Upper lobe of left lung (tissue), 4 donors: ENCODE results near the gene BLCAP.

Experiments
- EP300 ChIP-seq, 4 donors: sonication (generic); formaldehyde crosslinking; IDR thresholded peaks; one replicate each; pipeline ENCODE4 v1.5.1; 2017; ENCODE audit warnings: antibody characterized with exemption in 4 of 4, control low read depth in 2 of 4
- POLR2A ChIP-seq, 4 donors: fragments of 450-650 bp; IDR thresholded peaks; one replicate each; pipeline ENCODE4 v1.5.1; 2016 to 2017; ENCODE audit warnings: antibody characterized with exemption in 4 of 4, mild to moderate bottlenecking in 2 of 4
- TF ChIP-seq, protein P1 (sequence below), 6 experiments: fragments of 450-650 bp in 4 of 6; fragments of 200-600 bp in 2 of 6; sonication (generic) in 2 of 6; IDR thresholded peaks; one replicate each; pipeline ENCODE4 v1.5.1; 2016 to 2019; ENCODE audit warnings: antibody characterized with exemption in 6 of 6

DNA sequence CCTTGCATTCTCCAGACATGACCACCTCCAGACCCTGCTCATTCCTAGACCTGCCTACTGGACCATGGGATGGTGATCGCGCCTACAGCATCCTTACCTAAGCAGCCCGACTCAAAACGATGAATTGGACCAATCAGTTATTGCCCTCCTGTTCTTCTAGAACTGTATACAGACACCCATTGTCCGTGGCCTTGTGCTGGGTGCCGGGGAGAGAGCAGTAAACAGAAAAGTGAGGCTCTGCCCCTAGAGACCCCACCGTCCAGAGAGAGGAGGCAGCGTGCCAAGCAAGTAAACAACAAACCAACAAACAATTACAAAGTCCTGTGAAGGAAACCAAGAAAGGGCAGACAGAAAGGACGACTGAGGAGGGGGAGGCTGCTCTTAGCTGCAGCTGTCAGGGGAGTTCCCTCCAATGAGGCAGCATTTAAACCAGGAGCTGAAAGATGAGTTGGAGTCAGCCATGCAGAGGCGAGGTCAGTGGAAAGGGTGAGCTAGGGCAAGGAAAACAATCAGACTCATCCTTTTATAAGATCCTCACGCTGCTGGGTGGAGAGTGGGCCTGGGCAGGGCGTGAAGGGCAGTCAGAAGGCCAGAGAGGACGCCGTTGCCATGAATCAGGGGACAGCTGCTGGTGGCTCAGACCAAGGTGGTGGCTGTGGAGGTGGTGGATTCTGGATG is 37.6 kb upstream of the BLCAP start:
- TF ChIP-seq, protein P1, sequence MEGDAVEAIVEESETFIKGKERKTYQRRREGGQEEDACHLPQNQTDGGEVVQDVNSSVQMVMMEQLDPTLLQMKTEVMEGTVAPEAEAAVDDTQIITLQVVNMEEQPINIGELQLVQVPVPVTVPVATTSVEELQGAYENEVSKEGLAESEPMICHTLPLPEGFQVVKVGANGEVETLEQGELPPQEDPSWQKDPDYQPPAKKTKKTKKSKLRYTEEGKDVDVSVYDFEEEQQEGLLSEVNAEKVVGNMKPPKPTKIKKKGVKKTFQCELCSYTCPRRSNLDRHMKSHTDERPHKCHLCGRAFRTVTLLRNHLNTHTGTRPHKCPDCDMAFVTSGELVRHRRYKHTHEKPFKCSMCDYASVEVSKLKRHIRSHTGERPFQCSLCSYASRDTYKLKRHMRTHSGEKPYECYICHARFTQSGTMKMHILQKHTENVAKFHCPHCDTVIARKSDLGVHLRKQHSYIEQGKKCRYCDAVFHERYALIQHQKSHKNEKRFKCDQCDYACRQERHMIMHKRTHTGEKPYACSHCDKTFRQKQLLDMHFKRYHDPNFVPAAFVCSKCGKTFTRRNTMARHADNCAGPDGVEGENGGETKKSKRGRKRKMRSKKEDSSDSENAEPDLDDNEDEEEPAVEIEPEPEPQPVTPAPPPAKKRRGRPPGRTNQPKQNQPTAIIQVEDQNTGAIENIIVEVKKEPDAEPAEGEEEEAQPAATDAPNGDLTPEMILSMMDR (IDR thresholded peaks at IDR 0.05) = no peak
- TF ChIP-seq EP300 (IDR thresholded peaks at IDR 0.05) (no peak), POLR2A (IDR thresholded peaks at IDR 0.05) (no peak)
